Measurements from ENCODE around the gene KCNJ1.

KCNJ1 gene

GRCh38 chr11:128867277-128867676 lies at the start of gene KCNJ1:
KCNJ1 (minus strand) TSS chr11:128867296; CDS start chr11:128840243, 27,053 bp downstream.
- DNase-seq (ENCODE audit: low spot score) = no peak

DNA sequence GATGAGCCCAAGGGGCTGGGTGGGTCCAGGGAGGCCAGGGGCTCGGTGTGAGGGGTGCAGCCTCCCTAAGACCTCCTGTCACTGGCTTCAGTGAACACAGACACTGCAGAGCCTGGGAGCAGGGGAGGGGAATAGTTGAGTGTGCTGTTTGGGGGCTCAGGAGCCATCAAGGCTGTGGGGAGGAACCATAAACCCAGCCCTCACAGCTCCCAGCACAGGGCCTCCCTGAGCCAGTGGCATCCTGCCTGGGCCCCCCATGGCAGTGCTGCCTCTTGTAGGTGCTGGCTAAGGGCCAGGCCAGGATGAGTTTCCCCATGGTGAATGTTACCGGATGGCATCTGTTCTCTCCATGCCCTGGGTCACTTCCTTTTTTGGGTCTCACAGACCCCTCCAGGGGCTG lies 49.6 kb upstream of the KCNJ1 start:
- DNase-seq (ENCODE audit: low spot score) = no peak

- DNase-seq (ENCODE audit: low spot score) = no peak
These were observed 49.0 kb upstream of the KCNJ1 start for GRCh38 chr11:128916037-128916572.

DNA sequence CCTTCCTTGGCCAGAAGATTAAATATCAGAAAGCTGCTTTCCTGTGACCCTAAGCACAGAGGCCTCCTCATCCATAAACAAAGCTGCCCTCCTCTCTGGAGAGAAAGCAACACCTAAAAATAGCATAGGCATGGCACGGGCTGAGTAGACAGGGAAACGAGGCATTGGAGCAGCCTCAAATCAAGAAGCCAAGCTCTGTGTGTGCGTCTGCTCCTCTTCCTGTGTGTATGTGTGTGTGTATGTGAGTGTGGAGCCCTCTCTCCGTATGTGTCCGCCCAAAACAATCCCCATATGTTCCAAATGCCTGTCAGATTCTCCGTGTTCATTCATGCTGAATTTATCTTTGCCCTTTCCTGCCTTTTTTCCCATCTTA lies 48.0 kb upstream of the KCNJ1 start:
- no peak for DNase-seq (ENCODE audit: low spot score)

DNA sequence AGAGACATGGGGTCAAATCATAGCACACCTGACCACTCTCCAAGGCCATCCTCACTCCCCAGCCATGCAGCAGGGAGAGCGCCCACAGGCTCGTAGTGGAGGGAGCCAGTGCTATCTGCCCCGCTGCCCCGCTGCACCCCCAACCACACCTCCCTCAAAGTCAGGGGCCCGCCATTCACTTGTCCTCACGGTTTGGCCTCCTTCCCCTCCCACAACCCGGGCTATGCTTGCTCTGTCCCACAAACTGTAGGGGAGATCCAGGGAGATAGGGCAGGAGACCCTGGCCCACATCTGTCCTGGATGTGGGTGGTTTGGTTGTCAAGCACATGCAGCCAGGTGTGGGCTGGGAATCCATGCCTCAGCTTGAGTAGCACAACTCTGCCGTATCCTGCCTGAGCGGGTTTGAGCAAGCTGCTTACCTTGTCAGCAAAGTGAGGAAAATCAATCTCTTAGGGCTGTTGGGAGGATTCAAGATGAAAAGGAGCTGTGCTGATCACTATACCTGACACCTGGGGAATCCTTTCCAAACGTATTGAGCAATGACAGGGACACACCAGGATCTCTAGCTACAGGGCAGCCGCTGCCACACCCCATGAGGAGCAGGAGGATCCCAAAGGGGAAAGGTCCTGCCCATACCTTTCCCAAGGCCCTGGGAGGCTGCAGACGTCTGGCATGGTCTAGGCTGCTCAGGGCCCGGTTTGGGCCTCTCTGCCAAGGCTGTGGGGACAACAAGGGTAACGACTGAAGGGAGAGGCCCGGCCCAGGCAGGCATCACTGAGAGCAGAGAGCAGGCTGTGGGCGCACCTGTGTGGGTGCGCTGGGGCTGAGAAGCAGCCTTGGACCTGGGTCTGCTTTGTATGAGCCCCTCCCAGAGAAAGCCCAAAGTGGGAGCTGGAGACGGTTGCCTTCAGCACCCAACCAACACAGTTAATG lies 47.4 kb upstream of the KCNJ1 start:
- no peak for DNase-seq (ENCODE audit: low spot score)

GRCh38 chr11:128913806-128914205 lies 46.7 kb upstream of the KCNJ1 start:
- DNase-seq (ENCODE audit: low spot score) = no peak

DNA sequence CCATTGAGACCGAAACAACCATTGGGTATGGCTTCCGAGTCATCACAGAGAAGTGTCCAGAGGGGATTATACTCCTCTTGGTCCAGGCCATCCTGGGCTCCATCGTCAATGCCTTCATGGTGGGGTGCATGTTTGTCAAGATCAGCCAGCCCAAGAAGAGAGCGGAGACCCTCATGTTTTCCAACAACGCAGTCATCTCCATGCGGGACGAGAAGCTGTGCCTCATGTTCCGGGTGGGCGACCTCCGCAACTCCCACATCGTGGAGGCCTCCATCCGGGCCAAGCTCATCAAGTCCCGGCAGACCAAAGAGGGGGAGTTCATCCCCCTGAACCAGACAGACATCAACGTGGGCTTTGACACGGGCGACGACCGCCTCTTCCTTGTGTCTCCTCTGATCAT lies 44.6 kb upstream of the KCNJ1 start:
- no peak for DNase-seq (ENCODE audit: low spot score)

DNA sequence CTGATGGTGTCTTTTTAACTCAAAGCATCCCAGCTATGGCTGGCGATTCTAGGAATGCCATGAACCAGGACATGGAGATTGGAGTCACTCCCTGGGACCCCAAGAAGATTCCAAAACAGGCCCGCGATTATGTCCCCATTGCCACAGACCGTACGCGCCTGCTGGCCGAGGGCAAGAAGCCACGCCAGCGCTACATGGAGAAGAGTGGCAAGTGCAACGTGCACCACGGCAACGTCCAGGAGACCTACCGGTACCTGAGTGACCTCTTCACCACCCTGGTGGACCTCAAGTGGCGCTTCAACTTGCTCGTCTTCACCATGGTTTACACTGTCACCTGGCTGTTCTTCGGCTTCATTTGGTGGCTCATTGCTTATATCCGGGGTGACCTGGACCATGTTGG lies 44.1 kb upstream of the KCNJ1 start:
- no peak for DNase-seq (ENCODE audit: low spot score)

- DNase-seq (ENCODE audit: low spot score) = no peak
These were observed 43.5 kb upstream of the KCNJ1 start for GRCh38 chr11:128910576-128910975.

- DNase-seq (ENCODE audit: low spot score) = no peak
These were observed 42.5 kb upstream of the KCNJ1 start for GRCh38 chr11:128909438-128910125.

GRCh38 chr11:128908391-128909246 lies 41.5 kb upstream of the KCNJ1 start:
- DNase-seq (ENCODE audit: low spot score) = no peak

DNA sequence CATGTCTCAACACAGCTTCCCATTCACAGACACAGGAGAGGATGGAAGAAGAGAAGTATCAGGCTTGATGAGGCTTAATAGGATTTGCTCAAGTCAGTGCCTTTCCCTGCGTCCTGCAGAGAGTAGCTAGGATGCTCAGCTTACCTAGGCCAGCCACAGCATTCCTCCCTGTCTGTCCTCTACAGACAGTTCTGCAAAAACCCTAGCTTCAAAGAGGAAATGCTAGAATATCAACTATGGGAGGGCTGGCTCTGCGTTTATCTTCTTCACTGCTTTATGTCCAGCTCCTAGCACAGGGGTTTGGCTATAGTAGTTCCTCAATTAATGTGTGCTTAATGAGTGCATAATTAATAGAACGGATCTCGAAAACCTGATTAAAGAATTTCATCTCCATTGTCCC lies 40.5 kb upstream of the KCNJ1 start:
- no peak for DNase-seq (ENCODE audit: low spot score)

- no peak for DNase-seq (ENCODE audit: low spot score)
These were observed 39.3 kb upstream of the KCNJ1 start for GRCh38 chr11:128906185-128907050.

GRCh38 chr11:128905345-128906184 lies 38.5 kb upstream of the KCNJ1 start:
- peak; percentile 39 for DNase-seq (ENCODE audit: low spot score)

DNA sequence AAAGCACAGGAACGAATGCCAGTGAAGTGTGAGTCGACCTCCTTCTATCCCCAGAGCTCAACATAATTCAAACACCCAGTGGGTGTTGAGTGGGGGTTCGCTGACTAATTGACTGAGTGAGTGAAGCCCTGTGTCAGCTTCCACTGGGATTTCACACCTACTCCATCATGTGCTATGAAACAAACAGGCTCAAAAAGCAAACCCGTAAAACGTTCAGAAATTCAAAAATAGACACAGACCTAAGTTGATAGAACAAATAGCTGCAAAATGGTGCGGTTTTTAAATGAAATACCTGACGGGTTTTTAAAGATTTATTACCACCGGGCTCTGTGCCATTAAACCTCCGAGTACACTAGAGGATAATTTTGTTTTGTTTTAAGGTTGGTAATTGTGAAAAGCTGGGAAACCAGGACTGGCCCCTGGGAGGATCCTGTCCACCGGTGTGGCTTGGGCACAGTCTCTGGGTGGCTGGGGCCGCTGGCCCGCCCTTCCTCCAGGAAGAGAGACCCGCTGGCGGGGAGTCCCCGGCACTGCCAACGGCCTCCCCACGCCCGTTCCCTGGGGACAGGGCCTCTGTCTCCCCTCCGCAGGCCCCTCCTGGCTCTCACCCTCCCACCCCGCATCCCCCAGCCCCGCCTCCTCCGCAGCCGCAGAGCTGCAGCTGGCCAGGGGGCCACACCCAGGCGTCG lies 37.7 kb upstream of the KCNJ1 start:
- no peak for DNase-seq (ENCODE audit: low spot score)

GRCh38 chr11:128904303-128904655 lies 37.2 kb upstream of the KCNJ1 start:
- no peak for DNase-seq (ENCODE audit: low spot score)

- DNase-seq (ENCODE audit: low spot score) = no peak
These were observed 36.4 kb upstream of the KCNJ1 start for GRCh38 chr11:128903248-128904061.

- DNase-seq (ENCODE audit: low spot score) = no peak
These were observed 35.5 kb upstream of the KCNJ1 start for GRCh38 chr11:128902515-128903066.

Data from CD4-positive, alpha-beta T cell treated with Interleukin-2 at 100 ng/mL for 4 hours (primary cell).